Gastroesophageal sphincter (tissue), 3 donors: Measurements from ENCODE around the gene RPS23.

ENCODE experiments used
- EP300 ChIP-seq: sonication (generic); formaldehyde crosslinking; IDR thresholded peaks from one replicate; pipeline ENCODE4 v1.6.1; 2017; ENCODE audit warnings: antibody characterized with exemption, mild to moderate bottlenecking
- POLR2A ChIP-seq, 2 donors: fragments of 450-650 bp; IDR thresholded peaks; one replicate each; pipeline ENCODE4 v1.6.1; 2017; ENCODE audit warnings: antibody characterized with exemption in 2 of 2, mild to moderate bottlenecking in 2 of 2, moderate library complexity in 1 of 2
- POLR2AphosphoS5 ChIP-seq: sonication (generic); formaldehyde crosslinking; IDR thresholded peaks from one replicate; pipeline ENCODE4 v1.6.1; 2017; ENCODE audit warnings: antibody characterized with exemption
- TF ChIP-seq, protein P1 (sequence below), 4 experiments: fragments of 200-600 bp in 2 of 4; fragments of 450-650 bp in 2 of 4; sonication (generic) in 1 of 4; IDR thresholded peaks; one replicate each; pipeline ENCODE4 v1.5.1; 2017 to 2019; ENCODE audit warnings: antibody characterized with exemption in 4 of 4, mild to moderate bottlenecking in 2 of 4, moderate library complexity in 2 of 4

DNA sequence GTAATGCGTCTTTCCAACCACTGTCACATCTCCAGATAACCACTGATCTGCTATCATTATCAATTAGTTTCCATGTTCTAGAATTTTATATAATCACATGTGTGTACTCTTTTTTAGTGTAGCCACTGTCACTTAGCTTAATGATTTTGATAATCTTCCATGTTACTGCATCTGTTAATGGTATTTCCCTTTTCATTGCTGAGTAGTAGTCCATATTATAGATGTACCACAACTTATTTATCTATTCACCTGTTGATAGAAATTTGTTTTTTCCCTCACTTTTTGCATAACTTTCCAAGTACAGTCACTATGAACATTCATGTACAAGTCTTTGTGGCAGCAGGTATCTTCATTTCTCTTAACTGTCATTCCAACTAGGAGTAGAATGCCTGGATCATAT, 30.3 kb upstream of the RPS23 start:
- no peak for TF ChIP-seq POLR2A (IDR thresholded peaks at IDR 0.05)
- TF ChIP-seq, protein P1, sequence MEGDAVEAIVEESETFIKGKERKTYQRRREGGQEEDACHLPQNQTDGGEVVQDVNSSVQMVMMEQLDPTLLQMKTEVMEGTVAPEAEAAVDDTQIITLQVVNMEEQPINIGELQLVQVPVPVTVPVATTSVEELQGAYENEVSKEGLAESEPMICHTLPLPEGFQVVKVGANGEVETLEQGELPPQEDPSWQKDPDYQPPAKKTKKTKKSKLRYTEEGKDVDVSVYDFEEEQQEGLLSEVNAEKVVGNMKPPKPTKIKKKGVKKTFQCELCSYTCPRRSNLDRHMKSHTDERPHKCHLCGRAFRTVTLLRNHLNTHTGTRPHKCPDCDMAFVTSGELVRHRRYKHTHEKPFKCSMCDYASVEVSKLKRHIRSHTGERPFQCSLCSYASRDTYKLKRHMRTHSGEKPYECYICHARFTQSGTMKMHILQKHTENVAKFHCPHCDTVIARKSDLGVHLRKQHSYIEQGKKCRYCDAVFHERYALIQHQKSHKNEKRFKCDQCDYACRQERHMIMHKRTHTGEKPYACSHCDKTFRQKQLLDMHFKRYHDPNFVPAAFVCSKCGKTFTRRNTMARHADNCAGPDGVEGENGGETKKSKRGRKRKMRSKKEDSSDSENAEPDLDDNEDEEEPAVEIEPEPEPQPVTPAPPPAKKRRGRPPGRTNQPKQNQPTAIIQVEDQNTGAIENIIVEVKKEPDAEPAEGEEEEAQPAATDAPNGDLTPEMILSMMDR (IDR thresholded peaks at IDR 0.05): no peak
- TF ChIP-seq POLR2AphosphoS5: no peak
- TF ChIP-seq EP300: no peak
